ENCODE results near the gene GPR146.

- TF ChIP-seq POLR2A (IDR thresholded peaks at IDR 0.05) (no peak), CTCF (IDR thresholded peaks at IDR 0.05) (no peak), POLR2AphosphoS5 (IDR thresholded peaks at IDR 0.05) (peak in 2 of 4 donors; percentile 23 to 27), EP300 (IDR thresholded peaks at IDR 0.05) (no peak)
Observed at GRCh38 chr7:1040790-1041189, 3.6 kb upstream of the GPR146 start.
